HFFc6 (cell line): ENCODE measurements around the gene TAS1R2. TPM values are rescaled to one million over a fixed set of nuclear protein-coding genes. Genes with fewer than 3 reads are reported as not detected.

Experiments
- DNase-seq: peaks from one replicate; pipeline ENCODE4 v3.0.0-alpha.2; 2018
- H3K27ac Mint-ChIP-seq: 2 replicates; pipeline ENCODE4 v1.8.0; 2020; ENCODE audit warnings: mild to moderate bottlenecking, mixed read lengths
- H3K27me3 Mint-ChIP-seq: 2 replicates; pipeline ENCODE4 v1.8.0; 2021; ENCODE audit warnings: mild to moderate bottlenecking, moderate library complexity, mixed read lengths; ENCODE audit not compliant: insufficient read depth
- H3K36me3 Mint-ChIP-seq: 2 replicates; pipeline ENCODE4 v1.8.0; 2021; ENCODE audit warnings: low read depth, mixed read lengths
- H3K4me1 Mint-ChIP-seq: 2 replicates; pipeline ENCODE4 v1.8.0; 2020; ENCODE audit warnings: low read depth, mixed read lengths
- H3K4me3 Mint-ChIP-seq: 2 replicates; pipeline ENCODE4 v1.8.0; 2020; ENCODE audit warnings: mild to moderate bottlenecking, moderate library complexity, mixed read lengths
- H3K9me3 Mint-ChIP-seq: 2 replicates; pipeline ENCODE4 v1.8.0; 2020; ENCODE audit warnings: mild to moderate bottlenecking, mixed read lengths
- CTCF ChIP-seq: fragments of 200-600 bp; sonication (generic); IDR thresholded peaks from 2 replicates; pipeline ENCODE4 v1.5.0; 2021; ENCODE audit warnings: antibody characterized with exemption, mild to moderate bottlenecking
- total RNA-seq, 6 experiments: library from RNA; stranded (reverse); fragmentation: NEBNext Ultra II Directional; extraction: Animal tissue kit (Norgen Biotek cat#: 25700); gene quantifications; 2 replicates in 1 of 6; 3 replicates in 5 of 6; pipeline ENCODE4 v1.2.3, GENCODE V29; 2021

Gene TAS1R2
- total RNA-seq, 6 experiments from 2014 or later: not detected

GRCh38 chr1:18819203-18819602 lies 40.3 kb downstream of the TAS1R2 start:
- TF ChIP-seq CTCF: no peak
- peaks cover 6% of the 10 kb centered on the region; the same call in 1 of the 2 replicates for H3K4me1 Mint-ChIP-seq
- H3K4me3 Mint-ChIP-seq: no peak overlapping the region
- H3K9me3 Mint-ChIP-seq: no peaks in the 10 kb centered on the region
- H3K36me3 Mint-ChIP-seq: no peaks in the 10 kb centered on the region
- no peak overlapping the region for H3K27ac Mint-ChIP-seq
- no peak for DNase-seq
- H3K27me3 Mint-ChIP-seq: peaks cover 32% of the 10 kb centered on the region

DNA sequence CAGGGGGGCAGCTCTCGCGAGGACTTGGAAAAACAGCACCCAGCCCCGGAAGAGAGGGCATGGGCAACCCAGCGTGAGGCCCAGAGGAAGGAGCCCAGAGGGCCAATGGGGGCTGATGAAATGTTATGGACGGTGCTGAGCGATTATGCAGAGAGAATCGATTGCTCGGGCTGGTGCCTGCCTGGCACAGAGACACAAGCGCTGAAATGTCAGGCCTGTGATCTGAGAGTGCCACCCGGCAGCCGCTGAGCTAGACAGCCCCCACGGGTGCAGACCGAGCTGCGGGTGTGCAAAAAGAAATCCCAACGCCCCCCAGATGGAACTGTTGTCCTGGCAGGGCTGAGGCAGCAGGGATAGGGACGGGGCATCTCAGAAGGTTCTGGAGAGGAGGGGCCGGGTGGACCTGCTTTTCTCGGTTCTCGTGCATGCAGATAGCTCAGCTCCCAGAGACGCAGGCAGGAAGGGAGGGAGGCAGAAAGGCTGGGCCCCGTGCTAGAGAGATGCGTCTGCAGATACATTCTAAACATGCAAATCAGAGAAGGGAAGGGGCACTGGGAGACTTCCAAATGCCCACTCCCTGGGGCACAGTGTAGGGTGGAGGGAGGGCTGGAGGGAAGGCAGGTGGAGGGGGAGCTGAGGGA lies 41.5 kb downstream of the TAS1R2 start:
- Mint-ChIP-seq H3K9me3 (no peaks in the 10 kb centered on the region), H3K36me3 (no peaks in the 10 kb centered on the region)

DNA sequence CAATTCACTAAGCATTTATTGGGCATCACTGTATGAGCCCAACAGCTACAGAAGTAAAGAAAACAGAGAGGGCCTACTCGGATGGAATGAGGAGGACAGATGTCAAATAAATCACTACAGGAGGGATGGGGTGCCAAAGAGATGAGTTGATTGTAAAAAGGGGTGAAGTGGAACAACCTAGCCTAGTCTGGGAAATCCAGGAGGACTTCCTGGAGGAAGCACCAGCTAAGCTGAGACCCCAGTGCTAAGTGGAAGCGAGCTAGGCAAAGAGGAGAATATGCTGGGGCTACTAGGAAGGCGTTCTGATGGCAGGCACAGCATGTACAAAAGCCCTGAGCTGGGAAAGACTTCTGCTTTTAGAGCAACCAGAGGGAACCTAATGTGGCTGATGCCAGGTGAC lies 42.1 kb downstream of the TAS1R2 start:
- Mint-ChIP-seq H3K36me3 (no peaks in the 10 kb centered on the region), H3K4me1 (peaks cover 6% of the 10 kb centered on the region; the same call in 1 of the 2 replicates), H3K27ac (no peak overlapping the region), H3K9me3 (no peaks in the 10 kb centered on the region), H3K27me3 (peaks cover 27% of the 10 kb centered on the region), H3K4me3 (no peak overlapping the region)
- DNase-seq: no peak
- TF ChIP-seq CTCF: no peak

More for the DNA sequence above, 41.5 kb downstream of the TAS1R2 start:
- no peak overlapping the region for H3K4me3 Mint-ChIP-seq
- H3K27ac Mint-ChIP-seq: no peak overlapping the region
- TF ChIP-seq CTCF: no peak
- no peak for DNase-seq
- H3K4me1 Mint-ChIP-seq: peaks cover 6% of the 10 kb centered on the region; the same call in 1 of the 2 replicates
- peaks cover 30% of the 10 kb centered on the region for H3K27me3 Mint-ChIP-seq

DNA sequence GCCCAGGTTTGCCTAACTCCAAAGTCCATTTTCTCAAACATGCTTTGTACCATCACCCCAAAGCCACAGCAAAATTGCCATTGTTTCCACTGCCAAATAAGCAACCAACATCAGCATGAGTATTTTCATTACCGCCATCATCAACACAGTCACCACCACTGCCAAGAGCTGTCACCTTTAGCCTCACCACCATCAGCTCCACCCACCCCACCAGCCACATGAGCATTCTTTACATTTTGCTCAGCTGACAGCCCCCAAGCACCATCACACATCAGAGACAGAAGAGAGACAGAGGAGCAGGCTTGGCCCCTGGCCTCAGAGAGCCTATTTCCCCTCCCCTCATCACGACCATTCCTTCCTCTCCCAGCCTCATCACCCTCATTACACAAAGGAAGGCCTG lies 42.7 kb downstream of the TAS1R2 start:
- no peak for DNase-seq
- Mint-ChIP-seq H3K27ac (no peak overlapping the region), H3K4me3 (no peak overlapping the region), H3K4me1 (peaks cover 6% of the 10 kb centered on the region; the same call in 1 of the 2 replicates), H3K36me3 (no peaks in the 10 kb centered on the region), H3K9me3 (no peaks in the 10 kb centered on the region), H3K27me3 (peaks cover 27% of the 10 kb centered on the region)
- no peak for TF ChIP-seq CTCF

DNA sequence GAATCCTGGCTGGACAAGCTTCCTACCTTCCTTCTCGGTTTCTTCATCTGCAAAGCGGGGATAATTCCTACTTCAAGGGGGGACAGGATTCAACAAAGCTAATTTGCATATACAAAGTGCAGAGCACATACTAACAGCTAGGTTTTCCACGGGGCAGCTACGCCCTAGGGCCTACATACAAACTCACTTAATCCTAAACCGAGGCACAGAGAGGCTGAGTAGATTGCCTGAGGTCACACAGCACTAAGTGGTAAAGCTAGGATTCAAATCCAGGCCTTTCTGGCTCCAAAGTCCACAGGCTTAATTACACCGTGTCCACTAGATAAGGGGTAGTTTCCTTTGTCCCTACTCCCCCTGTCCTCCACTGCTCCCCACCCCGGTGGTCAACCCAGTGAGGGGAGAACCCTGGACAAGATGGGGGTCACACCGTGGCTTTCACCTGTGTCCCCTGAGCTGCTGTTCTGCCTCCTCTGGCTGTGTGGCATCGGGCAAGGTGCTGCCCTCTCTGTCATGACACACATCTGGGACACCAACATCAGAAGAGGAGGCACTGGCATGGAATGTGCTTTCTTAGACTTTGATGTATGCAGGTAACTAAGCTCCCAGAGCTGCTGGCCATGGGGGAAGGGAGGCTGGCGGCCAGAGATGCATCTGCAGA lies 44.5 kb downstream of the TAS1R2 start:
- Mint-ChIP-seq H3K27me3 (peaks cover 26% of the 10 kb centered on the region), H3K36me3 (no peaks in the 10 kb centered on the region)

More for the DNA sequence above, 44.5 kb downstream of the TAS1R2 start:
- no peaks in the 10 kb centered on the region for H3K9me3 Mint-ChIP-seq
- no peak overlapping the region for H3K27ac Mint-ChIP-seq
- no peak for DNase-seq
- H3K4me3 Mint-ChIP-seq: no peak overlapping the region
- TF ChIP-seq CTCF: no peak
- H3K4me1 Mint-ChIP-seq: peaks cover 6% of the 10 kb centered on the region; the same call in 1 of the 2 replicates
